Endothelial cell of umbilical vein (primary cell): ENCODE results near the gene RAB8B. TPM values are rescaled to one million over a fixed set of nuclear protein-coding genes. Genes with fewer than 3 reads are reported as not detected.

Experiments
- BruUV-seq: library from RNA; stranded (reverse); fragments of 400-500 nt; replicated peaks from 2 replicates; lab custom pipeline; 2021; lab: Mats Ljungman, UMichigan
- CTCF ChIA-PET: fragments of 300-600, 350-600 bp; sonication (Branson Sonifier 250); formaldehyde crosslinking; loops from one replicate; lab custom pipeline; 2021; ENCODE audit warnings: antibody characterized with exemption, inconsistent platforms; lab: Charles Lee
- POLR2A ChIA-PET: fragments of 300-600, 350-600 bp; sonication (Branson Sonifier 250); formaldehyde crosslinking; loops from one replicate; lab custom pipeline; 2021; ENCODE audit warnings: antibody characterized with exemption, inconsistent platforms; lab: Charles Lee
- DNase-seq: peaks from one replicate; pipeline ENCODE4 v3.0.0-alpha.2; 2011; ENCODE audit warnings: low read depth, low spot score
- FAIRE-seq: peaks from 2 replicates; lab custom pipeline; 2011; peaks lifted over from hg19 to GRCh38; lab: Jason Lieb, UNC
- H2AFZ ChIP-seq: 2 replicates; pipeline ENCODE4 v1.6.0; 2012; ENCODE audit warnings: low read depth, low read length, control low read depth, inconsistent platforms
- H3K27ac ChIP-seq: 2 replicates; pipeline ENCODE4 v1.5.1; 2011; ENCODE audit warnings: low read depth, mild to moderate bottlenecking, control low read depth, low read length, moderate library complexity; ENCODE audit not compliant: insufficient read depth
- H3K27me3 ChIP-seq, 2 experiments: 2 replicates each; pipeline versions ENCODE4 v1.6.0 to v1.6.1; 2011; ENCODE audit warnings: low read length in 2 of 2, mixed read lengths in 1 of 2; ENCODE audit not compliant: control insufficient read depth in 2 of 2, insufficient read depth in 2 of 2
- H3K36me3 ChIP-seq, 2 experiments: 2 replicates in 1 of 2; 3 replicates in 1 of 2; pipeline ENCODE4 v1.5.1; 2011; ENCODE audit warnings: low read length in 2 of 2, mild to moderate bottlenecking in 1 of 2, moderate library complexity in 1 of 2; ENCODE audit not compliant: control insufficient read depth in 2 of 2, insufficient read depth in 2 of 2; ENCODE audit errors: extremely low read depth in 1 of 2
- H3K4me1 ChIP-seq: 3 replicates; pipeline ENCODE4 v1.5.1; 2011; ENCODE audit warnings: mild to moderate bottlenecking, low read length; ENCODE audit not compliant: control insufficient read depth, insufficient read depth; ENCODE audit errors: extremely low read depth
- H3K4me2 ChIP-seq: 2 replicates; pipeline ENCODE4 v1.6.1; 2011; ENCODE audit warnings: low read length, control low read depth, mixed read lengths; ENCODE audit not compliant: insufficient read depth
- H3K4me3 ChIP-seq, 3 experiments: fragments of 200-600 bp in 1 of 3; sonication (generic), shearing (Covaris generic) in 1 of 3; replicated peaks in 1 of 3; 2 replicates each; pipeline ENCODE4 v1.5.1; 2011 to 2016; ENCODE audit warnings: control low read depth in 3 of 3, low read length in 3 of 3, mild to moderate bottlenecking in 2 of 3, inconsistent platforms in 1 of 3, low read depth in 1 of 3, moderate library complexity in 1 of 3; ENCODE audit not compliant: insufficient read depth in 1 of 3
- H3K79me2 ChIP-seq: 2 replicates; pipeline ENCODE4 v1.6.0; 2012; ENCODE audit warnings: low read length, inconsistent platforms; ENCODE audit not compliant: control insufficient read depth, insufficient read depth
- H3K9ac ChIP-seq: replicated peaks from 2 replicates; pipeline ENCODE3; 2011; ENCODE audit warnings: low read length, control low read depth; ENCODE audit not compliant: insufficient read depth; ENCODE audit errors: extremely low read depth
- H3K9me1 ChIP-seq: replicated peaks from 3 replicates; pipeline ENCODE4 v1.6.0; 2011; ENCODE audit warnings: mild to moderate bottlenecking, low read length; ENCODE audit not compliant: control insufficient read depth, insufficient read depth; ENCODE audit errors: extremely low read depth
- H3K9me3 ChIP-seq: replicated peaks from 2 replicates; pipeline ENCODE4 v1.5.1; 2012; ENCODE audit warnings: low read length, inconsistent platforms; ENCODE audit not compliant: control insufficient read depth, insufficient read depth
- H4K20me1 ChIP-seq: replicated peaks from 2 replicates; pipeline ENCODE3; 2011; ENCODE audit warnings: mild to moderate bottlenecking, low read length; ENCODE audit not compliant: control insufficient read depth, insufficient read depth; ENCODE audit errors: extremely low read depth
- CTCF ChIP-seq, 2 donors: IDR thresholded peaks; 1 replicate in 1 of 2; 2 replicates in 1 of 2; pipeline ENCODE4 v1.5.1; 2011; ENCODE audit warnings: low read length in 2 of 2, mild to moderate bottlenecking in 2 of 2, moderate library complexity in 2 of 2, control low read depth in 1 of 2, inconsistent platforms in 1 of 2, low read depth in 1 of 2; ENCODE audit not compliant: insufficient read depth in 1 of 2; ENCODE audit errors: extremely low read depth in 1 of 2
- EZH2 ChIP-seq: IDR thresholded peaks from 2 replicates; pipeline ENCODE4 v1.6.1; 2012; ENCODE audit warnings: borderline replicate concordance, low read depth, mild to moderate bottlenecking, moderate library complexity, low read length, inconsistent platforms; ENCODE audit not compliant: severe bottlenecking
- FOS ChIP-seq: IDR thresholded peaks from 2 replicates; pipeline ENCODE4 v1.6.1; 2011; ENCODE audit warnings: mild to moderate bottlenecking, low read length, moderate library complexity, borderline replicate concordance; ENCODE audit not compliant: insufficient read depth
- GATA2 ChIP-seq: IDR thresholded peaks from 2 replicates; pipeline ENCODE4 v1.7.0; 2011; ENCODE audit warnings: low read depth, mild to moderate bottlenecking, moderate library complexity, mixed read lengths, low read length; ENCODE audit not compliant: insufficient read length, insufficient read depth
- JUN ChIP-seq: IDR thresholded peaks from 2 replicates; pipeline ENCODE4 v1.6.1; 2011; ENCODE audit warnings: borderline replicate concordance, low read depth; ENCODE audit not compliant: insufficient read length, insufficient read depth
- MAX ChIP-seq: IDR thresholded peaks from 2 replicates; pipeline ENCODE4 v1.6.1; 2011; ENCODE audit not compliant: insufficient read depth, insufficient read length
- MYC ChIP-seq: IDR thresholded peaks from one replicate; pipeline ENCODE4 v1.6.1; 2011; ENCODE audit warnings: mild to moderate bottlenecking, low read depth, low read length
- POLR2A ChIP-seq: IDR thresholded peaks from 2 replicates; pipeline ENCODE4 v1.6.1; 2012; ENCODE audit warnings: low read depth, mild to moderate bottlenecking, control low read depth, low read length
- POLR2AphosphoS5 ChIP-seq: IDR thresholded peaks from 2 replicates; pipeline ENCODE4 v1.6.1; 2012; ENCODE audit warnings: low read depth, mild to moderate bottlenecking, control low read depth, low read length, moderate library complexity; ENCODE audit not compliant: insufficient read depth
- dilution Hi-C: fragments of 300-500 bp; cut with MboI; formaldehyde crosslinking; loops from one replicate; pipeline ENCODE4 v1.15.0; 2019; ENCODE audit warnings: low sequenced_read_pairs; ENCODE audit not compliant: extremely low pct_ligation_motif_present
- intact Hi-C: fragments of 100-400 bp; cut with micrococcal nuclease; formaldehyde crosslinking; loops from one replicate; pipeline ENCODE4 v1.10.0; 2022
- polyA plus RNA-seq, 4 experiments: library from polyadenylated mRNA; depleted of rRNA in 3 of 4; stranded (reverse) in 3 of 4; unstranded in 1 of 4; fragments of >200 nt; gene quantifications; 2 replicates each; pipeline versions ENCODE4 v1.2.1 to v1.2.3, GENCODE V29; 2011 to 2012; ENCODE audit warnings: missing spikeins in 1 of 4
- total RNA-seq: library from RNA; stranded (reverse); gene quantifications from 2 replicates; pipeline ENCODE4 v1.2.3, GENCODE V29; 2021

Gene RAB8B
- total and polyA plus RNA-seq, 2 donors (not counting 3 experiments of a cell fraction or from before 2014, with no cell fraction given), result 10.4 to 52.5 TPM

- Histone ChIP-seq H3K4me2 (peak overlapping the region; percentile 60), H3K79me2 (no peaks in the 10 kb centered on the region), H3K36me3 (no peaks in the 10 kb centered on the region), H3K27me3 (no peaks in the 10 kb centered on the region), H3K4me1 (peaks cover 44% of the 10 kb centered on the region), H3K9me1 (no peaks in the 10 kb centered on the region), H3K27ac (peak overlapping the region; percentile 96), H3K9ac (peak overlapping the region; percentile 63), H3K4me3 (no peak overlapping the region), H2AFZ (no peak overlapping the region), H3K9me3 (no peaks in the 10 kb centered on the region), H4K20me1 (no peaks in the 10 kb centered on the region)
- TF ChIP-seq GATA2, result peak; percentile 69
- TF ChIP-seq POLR2A, result no peak
- peak; percentile 75 for TF ChIP-seq FOS
- TF ChIP-seq POLR2AphosphoS5, result peak; percentile 69
- TF ChIP-seq MAX, result peak; percentile 8
- TF ChIP-seq EZH2, result no peak
- TF ChIP-seq MYC, result no peak
- peak; percentile 88 for TF ChIP-seq JUN
- no peak for TF ChIP-seq CTCF (IDR thresholded peaks at IDR 0.05; ENCODE audit: extremely low read depth in 1 of 2, insufficient read depth in 1 of 2, low read depth in 1 of 2, low read length in 2 of 2)
- DNase-seq, result peak; percentile 90
- CTCF ChIA-PET, result interaction anchor here (0.6 to 5.9 kb wide), 24 partner anchors 13 to 308 kb away, joined by 3 to 166 read pairs (median 5); no protein-coding TSS in a partner anchor
- BruUV-seq, result no TSS peak
- dilution Hi-C loops (no loop called here), intact Hi-C loops (loop anchor here (1.0 to 2.0 kb wide), 2 partner anchors 89 to 308 kb away; partner anchors contain the start of gene CA12)
- peak; percentile 86 for FAIRE-seq
- POLR2A ChIA-PET, result interaction anchor here (1.1 kb wide), 1 partner anchor 111 kb away, joined by 4 read pairs; no protein-coding TSS in a partner anchor
These were observed 102.1 kb downstream of the RAB8B start for GRCh38 chr15:63291507-63291906.
